IPS-11a (cell line): ENCODE results near the gene POLA2.
A peak's percentile ranks its signal among the peaks of the same experiment; 100 is the strongest.
"Not testable (repeated sequence)": the region's sequence is repeated elsewhere in the genome, so short reads cannot be mapped to it uniquely, and the experiment has no call there.

Experiments used
- H3K4me3 ChIP-seq: one replicate; pipeline ENCODE4 v1.5.1; 2013; ENCODE audit warnings: low read depth, low read length, control low read depth

Gene POLA2

DNA sequence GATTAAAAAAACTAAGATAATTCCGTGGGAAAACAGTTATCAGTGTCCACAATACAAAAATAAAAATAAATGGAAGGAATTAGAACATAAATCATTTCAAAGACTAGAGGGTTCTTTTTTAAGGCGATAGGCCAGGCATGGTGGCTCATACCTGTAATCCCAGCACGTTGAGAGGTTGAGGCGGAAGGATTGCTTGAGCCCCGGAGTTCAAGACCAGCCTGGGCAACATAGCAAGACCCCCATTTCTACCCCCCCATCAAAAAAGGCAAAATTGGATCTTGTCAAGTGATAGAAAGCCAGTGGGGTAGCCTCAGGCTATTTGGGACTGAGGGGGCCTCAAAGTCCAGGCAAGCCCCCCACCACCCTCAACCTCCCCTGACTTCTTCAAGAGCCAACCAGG is 20.6 kb upstream of the POLA2 start:
- H3K4me3 ChIP-seq: no peak overlapping the region

DNA sequence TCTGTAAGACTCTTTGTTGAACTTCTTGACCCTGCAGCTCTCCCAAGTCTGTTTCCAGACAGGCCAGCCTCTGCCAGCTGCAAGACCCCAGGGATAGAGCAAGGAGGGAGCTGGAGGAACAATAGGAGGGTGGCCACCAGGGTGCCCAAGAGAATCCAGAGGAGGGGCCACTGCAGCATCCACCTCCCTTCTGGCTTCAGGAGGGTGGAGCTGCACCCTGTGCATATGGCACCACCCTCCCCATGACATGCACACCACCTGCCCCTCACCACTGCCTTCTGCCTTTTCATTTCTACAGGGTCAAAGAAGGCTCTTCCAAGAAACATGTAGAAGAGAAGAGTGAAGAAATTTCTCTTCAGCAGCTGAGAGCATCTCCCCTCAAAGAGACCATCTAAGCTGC is 20.1 kb upstream of the POLA2 start:
- H3K4me3 ChIP-seq: no peak overlapping the region

DNA sequence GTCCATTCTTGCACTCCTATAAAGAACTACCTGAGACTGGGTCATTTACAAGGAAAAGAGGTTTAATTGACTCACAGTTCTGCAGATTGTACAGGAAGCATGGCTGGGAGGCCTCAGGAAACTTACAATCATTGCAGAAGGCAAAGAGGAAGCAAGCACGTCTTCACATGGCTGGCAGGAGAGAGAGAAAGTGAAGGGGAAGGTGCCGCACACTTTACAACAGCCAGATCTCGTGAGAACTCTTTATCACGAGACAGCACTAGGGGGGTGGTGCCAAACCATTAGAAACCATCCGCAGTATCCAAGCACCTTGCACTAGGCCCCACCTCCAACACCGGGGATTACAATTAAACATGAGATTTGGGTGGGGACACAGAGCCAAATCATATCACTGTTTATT is 19.4 kb upstream of the POLA2 start:
- H3K4me3 ChIP-seq: no peak overlapping the region

DNA sequence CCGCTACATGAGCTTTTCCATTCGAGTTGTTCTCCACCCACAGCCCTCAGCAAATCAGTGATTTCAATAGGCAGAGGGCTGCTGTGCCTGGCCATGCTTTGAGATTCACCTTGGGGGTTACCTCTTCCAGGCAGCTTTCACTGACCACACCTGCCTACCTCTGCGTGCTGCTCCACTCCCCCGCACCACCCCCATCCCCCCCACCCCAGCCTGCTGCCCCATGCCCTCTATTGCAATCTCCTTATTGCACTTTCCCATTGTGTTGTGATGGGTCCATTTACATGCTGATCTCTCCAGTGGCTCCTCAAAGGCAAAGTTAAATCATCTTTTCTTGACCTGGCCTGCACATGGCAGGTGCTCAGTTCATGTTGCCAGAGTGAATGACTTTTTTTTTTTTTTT is 18.0 kb upstream of the POLA2 start:
- H3K4me3 ChIP-seq: no peak overlapping the region

DNA sequence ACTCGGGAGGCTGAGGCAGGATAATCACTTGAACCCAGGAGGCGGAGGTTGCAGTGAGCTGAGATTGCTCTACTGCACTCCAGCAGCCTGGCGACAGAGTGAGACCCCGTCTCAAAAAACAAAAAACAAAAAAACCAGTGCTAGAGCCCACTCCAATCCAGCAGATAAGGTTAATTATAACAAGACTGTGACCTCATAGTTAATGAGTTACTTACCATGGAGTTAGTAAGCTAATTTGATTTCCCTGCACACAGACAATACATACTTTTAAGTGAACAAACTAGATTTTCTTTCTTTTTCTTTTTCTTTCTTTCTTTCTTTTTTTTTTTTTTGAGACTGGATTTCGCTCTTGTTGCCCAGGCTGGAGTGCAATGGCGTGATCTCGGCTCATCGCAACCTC is 16.7 kb upstream of the POLA2 start:
- not testable (repeated sequence) for H3K4me3 ChIP-seq

DNA sequence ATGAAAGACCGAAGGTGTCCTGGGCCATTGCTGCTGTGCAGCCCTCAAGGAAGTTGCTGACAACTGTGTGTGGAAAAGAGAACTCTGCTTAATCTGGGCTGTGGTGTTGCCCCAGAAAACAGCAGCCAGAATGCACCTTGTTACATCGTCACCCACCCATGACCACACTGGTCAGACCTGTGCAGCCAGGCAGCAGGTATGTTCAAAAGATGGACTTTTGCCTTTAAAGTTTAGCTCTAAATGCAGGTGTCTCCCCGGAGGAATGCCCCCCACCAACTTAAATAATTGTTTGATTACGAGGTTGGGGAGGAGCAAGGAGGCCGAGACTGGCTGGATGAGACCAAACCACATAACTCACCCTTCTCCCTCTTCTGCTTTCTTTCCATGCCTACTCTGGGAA is 15.3 kb upstream of the POLA2 start:
- no peak overlapping the region for H3K4me3 ChIP-seq

DNA sequence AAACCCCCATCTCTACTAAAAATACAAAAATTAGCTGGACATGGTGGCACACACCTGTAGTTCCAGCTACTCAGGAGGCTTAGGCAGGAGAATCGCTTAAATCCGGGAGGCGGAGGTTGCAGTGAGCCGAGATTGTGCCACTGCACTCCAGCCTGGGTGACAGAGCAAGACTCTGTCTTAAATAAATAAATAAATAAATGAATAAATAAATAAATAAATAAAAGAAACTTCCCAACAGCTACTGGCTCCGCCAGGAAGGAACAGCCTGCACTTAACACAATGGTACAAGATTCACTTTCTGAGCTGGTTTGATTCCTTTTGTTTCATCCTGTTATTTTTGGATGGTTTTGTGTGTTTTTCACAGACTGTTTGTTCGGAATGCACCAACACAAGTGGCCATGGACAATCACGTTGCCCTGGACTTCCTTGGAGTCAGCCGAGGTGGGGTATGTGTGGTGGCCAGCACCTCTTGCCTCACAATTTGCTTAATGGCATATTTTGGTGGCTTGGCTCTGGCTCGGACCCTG is 13.5 kb upstream of the POLA2 start:
- H3K4me3 ChIP-seq: not testable (repeated sequence)

DNA sequence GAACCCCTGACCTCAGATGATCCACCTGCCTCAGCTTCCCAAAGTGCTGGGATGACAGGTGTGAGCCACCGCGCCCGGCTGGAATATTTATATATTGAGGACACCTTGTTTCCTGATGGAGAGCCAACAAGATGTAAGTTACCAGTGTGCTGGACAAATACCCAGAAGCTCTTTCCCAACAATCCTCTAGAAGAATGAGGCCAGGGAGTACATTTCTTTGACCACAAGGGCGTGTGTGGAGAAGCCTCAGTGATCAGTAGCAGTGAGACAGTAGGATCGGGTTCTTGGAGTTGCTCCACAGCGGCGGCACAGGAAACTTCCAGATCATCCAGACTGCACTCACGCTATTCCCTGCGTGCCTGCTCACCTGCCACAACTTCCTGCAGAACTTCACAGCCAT is 10.3 kb upstream of the POLA2 start:
- H3K4me3 ChIP-seq: no peak overlapping the region

DNA sequence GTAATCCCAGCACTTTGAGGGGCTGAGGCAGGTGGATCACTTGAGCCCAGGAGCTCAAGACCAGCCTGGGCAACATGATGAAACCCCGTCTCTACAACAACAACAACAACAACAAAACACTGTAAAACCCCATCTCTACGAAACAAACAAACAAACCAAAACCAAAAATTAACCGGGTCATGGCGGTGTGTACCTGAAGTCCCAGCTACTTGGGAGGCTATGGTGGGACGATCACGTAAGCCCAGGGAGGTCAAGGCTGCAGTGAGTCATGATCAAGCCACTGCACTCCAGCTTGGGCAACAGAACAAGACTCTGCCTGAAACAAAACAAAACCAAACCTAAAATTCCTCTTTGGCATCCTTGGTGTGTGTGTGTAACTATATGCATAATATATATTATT is 7.0 kb upstream of the POLA2 start:
- no peak overlapping the region for H3K4me3 ChIP-seq

DNA sequence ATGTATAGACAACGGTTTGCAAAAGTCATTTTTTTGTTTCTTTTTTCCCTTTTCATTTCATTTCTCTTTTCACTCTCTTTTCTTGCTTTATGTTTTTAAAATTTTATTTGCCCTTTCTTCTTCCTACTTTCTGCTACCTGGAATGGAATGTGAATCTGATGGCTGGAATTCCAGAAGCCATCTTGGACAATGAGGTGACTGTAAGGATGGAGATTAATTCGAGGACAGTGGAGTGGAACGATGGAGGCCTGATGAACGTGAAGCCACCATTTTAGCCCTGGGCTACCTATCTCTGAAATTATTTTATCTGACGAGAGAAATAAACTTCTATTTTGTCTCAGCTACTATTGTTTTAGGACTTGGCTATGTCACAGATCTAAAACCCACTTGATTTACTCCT is 2.8 kb upstream of the POLA2 start:
- no peak overlapping the region for H3K4me3 ChIP-seq

DNA sequence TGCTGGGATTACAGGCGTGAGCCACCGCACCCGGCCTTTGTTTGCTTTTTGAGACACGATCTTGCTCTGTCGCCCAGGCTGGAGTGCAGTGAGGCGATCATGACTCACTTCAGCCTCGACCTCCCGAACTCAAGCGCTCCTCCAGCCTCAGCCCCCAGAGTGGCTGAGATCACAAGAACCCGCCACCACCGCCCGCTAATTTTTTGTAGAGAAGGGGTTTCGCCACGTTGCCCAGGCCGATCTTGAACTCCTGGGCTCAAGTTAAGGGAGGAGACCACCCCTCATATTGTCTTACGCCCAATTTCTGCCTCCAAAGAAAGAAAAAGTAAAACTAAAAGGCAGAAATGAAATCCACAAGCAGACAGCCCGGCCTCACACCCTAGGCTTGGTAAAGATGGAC is 1.5 kb upstream of the POLA2 start:
- H3K4me3 ChIP-seq: no peak overlapping the region

DNA sequence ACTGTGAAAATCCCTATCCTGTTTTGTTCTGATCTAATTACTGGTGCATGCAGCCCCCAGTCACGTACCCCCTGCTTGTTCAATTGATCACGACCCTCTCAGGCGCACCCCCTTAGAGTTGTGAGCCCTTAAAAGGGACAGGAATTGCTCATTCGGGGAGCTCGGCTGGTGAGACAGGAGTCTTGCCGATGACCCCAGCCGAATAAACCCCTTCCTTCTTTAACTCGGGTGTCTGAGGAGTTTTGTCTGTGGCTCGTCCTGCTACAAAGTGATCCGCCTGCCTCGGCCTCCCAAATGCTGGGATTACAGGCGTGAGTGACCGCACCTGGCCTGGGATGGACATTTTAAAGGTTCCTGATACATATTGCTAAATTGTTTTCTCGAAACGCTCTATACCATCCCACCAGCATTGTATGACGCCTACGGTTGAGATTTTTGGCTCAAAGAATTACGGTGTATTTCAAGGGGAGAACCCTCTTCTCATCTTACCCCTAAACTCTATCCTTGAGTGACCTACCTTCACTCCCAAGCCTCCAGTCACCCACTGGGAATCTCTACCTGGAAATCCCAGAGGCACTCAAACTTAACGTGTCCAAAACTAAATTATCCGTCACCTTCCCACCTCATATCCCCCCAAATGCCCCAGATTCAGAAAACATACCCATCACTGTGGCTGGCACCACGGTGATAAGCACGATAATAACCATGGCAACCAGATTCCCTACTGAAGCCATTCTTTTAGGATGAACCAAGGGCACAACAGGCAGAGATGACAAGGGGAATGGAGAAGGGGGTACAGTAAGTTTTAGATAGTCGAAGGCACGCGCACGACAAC is 789 bp upstream of the POLA2 start:
- peak overlapping the region; percentile 66 for H3K4me3 ChIP-seq

DNA sequence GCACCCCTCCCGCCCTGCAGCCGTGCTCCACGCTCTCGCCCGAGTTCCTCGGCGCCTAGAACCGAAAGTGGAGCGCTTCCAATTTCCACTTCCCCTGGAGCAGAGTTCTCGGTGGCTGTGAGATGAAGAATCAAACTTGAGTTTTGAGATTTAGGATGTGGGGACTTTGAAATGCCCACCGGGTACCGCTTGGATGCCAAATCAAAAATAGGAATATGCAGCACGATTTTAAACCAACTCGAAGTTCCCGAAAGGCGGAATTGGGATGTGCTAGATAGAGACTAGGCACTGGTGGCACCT is 569 bp downstream of the POLA2 start:
- H3K4me3 ChIP-seq: peak overlapping the region; percentile 66

DNA sequence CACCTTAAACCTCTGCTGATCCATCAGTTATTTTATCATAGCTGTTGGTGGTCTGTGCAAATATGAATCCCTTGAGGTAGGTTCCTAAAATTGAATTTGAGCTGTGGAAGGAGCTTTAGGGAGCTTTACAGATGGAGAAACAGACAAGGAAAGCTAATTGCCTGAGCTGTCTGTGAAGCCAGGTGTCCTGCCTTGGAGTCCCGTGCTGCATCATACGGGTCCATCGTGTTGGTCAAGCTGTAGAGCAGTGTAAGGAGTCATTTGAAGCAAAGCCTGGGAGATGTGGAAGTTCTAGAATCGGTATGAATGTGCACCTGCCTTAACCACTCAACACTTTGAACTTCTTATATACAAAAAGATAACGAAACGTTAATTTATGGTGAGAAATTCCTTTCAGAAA is 1.0 kb downstream of the POLA2 start:
- peak overlapping the region; percentile 66 for H3K4me3 ChIP-seq

DNA sequence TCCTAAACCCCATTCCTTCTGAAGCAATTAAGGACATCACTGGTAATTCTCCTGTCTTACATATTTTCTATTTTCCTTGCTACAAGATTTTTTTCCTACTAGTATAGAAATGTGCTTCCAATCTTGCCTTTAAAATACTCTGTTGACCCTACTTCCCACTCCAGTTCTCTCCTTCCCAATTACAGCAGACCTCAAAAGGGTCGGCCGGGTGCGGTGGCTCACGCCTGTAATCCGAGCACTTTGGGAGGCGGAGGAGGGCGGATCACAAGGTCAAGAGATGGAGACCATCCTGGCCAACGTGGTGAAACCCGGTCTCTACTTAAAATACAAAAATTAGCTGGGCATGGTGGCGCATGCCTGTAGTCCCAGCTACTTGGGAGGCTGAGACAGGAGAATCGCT is 3.0 kb downstream of the POLA2 start:
- H3K4me3 ChIP-seq: not testable (repeated sequence)

DNA sequence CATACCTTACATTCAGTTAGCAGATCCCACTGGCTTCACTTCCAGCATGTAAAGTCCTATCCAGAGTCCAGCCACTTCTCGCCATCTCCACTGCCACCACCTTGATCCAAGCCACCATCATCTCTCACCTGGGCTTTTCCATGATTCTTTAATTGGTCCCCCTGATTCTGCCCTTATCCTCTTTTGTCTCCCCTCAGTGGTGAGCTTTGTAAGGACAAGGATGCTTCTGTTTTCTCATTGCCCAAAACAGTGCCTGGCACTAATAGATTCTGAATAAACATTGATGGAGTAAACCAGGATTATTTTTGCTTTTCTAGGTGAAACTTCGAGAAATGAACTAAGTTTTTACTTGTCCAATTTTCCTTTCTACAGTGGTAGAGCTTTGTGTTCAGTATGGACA is 4.4 kb downstream of the POLA2 start:
- H3K4me3 ChIP-seq: no peak overlapping the region

DNA sequence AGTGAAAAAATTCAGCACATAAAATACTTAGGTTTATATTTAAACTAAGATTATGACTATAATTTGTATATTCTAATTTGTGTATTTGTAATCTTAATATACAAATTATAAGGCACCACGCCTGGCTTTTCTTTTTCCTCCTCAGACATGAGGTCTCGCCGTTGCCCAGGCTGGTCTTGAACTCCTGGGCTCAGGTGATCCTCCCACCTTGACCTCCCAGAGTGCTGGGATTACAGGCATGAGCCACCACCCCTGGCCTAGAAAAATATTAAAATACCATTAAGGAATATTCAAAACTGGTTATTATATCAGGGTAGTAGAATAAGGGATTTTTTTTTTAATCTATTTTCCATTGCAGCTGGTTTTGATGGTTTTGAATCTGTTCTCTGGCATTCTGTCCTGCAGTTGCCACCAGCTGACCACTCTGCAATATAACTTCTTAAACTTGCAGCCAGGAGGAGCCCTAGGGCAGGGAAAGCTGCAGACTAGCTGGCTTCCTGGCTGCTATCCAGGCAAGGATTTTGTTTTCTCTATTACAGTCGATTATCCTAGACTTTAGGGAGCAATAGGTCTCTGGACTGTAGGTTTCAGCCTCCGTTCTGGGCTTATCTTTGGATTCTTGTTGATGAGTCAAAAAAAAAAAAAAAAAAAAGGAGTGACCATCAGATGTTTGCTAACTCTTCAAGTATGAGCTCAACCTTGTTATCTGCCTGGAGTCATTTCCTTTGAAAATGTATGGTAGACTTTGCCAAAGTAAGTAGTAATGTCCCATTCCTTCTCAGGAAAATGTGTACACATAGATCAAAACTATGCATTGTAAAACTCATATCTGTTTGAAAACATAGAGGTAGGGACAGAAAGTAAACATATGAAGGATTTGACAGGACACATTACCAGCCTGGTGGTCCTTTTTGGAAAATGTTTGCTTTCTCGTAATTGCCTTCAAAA is 13.2 kb downstream of the POLA2 start:
- no peak overlapping the region for H3K4me3 ChIP-seq

DNA sequence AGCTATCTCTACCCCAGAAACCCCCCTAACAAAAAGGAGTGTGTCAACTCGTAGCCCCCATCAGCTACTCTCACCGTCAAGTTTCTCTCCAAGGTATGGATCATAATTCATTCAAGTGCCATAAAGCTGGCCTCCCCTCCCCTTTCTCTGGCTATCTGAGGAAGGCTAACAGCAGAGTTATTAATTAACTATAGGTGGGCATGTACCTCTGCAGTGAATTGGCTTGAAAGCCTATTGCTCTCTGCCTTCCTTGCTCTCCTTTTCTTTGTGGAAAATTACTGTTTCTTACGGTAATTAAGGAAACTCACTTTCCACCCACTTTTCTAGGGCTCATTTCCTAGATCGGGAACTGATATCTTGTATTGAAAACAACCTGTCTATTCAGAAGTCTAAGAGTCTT is 14.1 kb downstream of the POLA2 start:
- no peak overlapping the region for H3K4me3 ChIP-seq

DNA sequence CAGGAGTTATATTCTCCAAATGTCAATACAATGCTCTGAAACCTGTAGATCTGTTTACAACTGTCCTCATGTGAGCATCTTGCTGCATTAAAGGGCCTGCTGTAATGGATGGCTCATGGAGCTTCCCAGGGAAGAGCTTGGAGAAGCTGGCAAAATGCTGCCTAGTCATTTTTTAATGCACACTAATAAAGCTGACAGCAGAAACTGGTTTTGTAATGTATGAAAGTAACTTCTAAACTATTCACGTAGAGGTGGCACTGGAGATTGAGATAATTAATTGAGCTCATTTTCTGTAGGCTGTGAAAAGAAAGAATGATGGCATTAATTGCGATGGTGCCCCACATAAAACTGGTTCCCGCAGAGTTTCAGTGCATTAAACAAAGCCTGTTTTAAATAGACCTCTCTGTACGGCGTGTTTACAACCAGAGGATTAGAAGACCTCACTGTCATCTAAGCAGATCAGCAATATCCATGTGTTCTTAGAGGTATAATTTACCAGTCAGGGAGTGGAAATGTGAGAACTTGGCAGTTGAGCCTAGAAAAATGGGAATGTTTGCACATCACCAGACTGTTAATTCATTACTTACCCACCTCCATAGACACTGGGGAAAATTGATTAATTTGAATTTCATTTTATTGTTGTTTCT is 16.0 kb downstream of the POLA2 start:
- H3K4me3 ChIP-seq: no peak overlapping the region

DNA sequence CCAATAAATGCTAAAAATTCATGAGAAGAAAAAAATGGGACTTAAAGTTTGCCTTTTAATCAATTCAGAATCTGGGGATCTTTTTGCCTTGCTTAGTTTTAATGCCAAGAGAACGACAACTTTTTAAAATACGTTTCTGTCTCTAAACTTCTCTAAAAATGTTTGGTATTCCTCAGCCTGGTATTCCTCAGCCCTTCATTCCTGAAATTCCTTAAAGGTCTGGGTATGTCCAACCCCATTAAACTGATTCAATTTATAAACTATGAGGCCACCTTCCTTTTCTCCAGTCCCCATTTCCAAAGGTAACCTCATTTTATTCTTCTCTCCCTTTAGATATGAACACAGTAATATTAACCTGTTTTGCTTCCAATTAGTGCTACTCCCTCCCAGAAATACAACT is 16.6 kb downstream of the POLA2 start:
- no peak overlapping the region for H3K4me3 ChIP-seq

DNA sequence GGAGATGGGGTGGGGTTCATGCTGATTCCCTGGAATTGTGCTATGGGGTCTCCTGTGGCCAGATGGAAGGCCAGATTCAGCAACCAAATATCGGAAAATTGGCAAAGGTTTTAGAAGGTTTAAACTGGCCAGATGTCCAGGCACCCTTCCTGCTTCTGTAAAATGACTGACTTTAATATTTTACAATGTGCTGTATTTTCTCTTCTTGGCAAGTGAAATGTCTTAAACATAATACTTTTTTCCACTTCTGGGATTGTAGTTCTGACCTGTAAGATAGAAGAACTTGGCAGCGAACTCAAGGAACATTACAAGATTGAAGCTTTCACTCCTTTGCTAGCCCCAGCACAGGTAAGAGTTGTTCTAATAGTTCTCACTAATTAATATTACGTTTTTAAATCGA is 17.5 kb downstream of the POLA2 start:
- no peak overlapping the region for H3K4me3 ChIP-seq
